PC-9 (cell line): ENCODE results near the gene MAP6D1. TPM values are rescaled to one million over a fixed set of nuclear protein-coding genes. Genes with fewer than 3 reads are reported as not detected.
"Not testable (repeated sequence)": the region's sequence is repeated elsewhere in the genome, so short reads cannot be mapped to it uniquely, and the experiment has no call there.

Experiments
- BruUV-seq: library from RNA; stranded (reverse); fragments of 400-500 nt; replicated peaks from 2 replicates; lab custom pipeline; 2021; lab: Mats Ljungman, UMichigan
- CTCF ChIA-PET: fragments of 300-600 bp; sonication (Branson Sonifier 250); formaldehyde crosslinking; loops from one replicate; lab custom pipeline; 2022; ENCODE audit warnings: antibody characterized with exemption; lab: Charles Lee
- POLR2A ChIA-PET: fragments of 300-600 bp; sonication (Branson Sonifier 250); formaldehyde crosslinking; loops from one replicate; lab custom pipeline; 2022; ENCODE audit warnings: antibody characterized with exemption; ENCODE audit not compliant: unreplicated experiment; lab: Charles Lee
- DNase-seq, 2 experiments: peaks; one replicate each; pipeline versions ENCODE4 v3.0.0 to v3.0.0-alpha.2; 2015 to 2022; ENCODE audit warnings: mixed read lengths in 1 of 2
- H2AFZ ChIP-seq: fragments of 200-600 bp; sonication (generic); 2 replicates; pipeline ENCODE4 v1.8.1; 2017; ENCODE audit warnings: antibody characterized with exemption
- H3F3A ChIP-seq: fragments of 200-600 bp; sonication (generic); 2 replicates; pipeline ENCODE4 v1.8.1; 2017; ENCODE audit warnings: antibody characterized with exemption, mild to moderate bottlenecking, low read depth; ENCODE audit not compliant: insufficient read depth
- H3K27ac ChIP-seq: fragments of 200-600 bp; sonication (generic); 2 replicates; pipeline ENCODE4 v1.6.1; 2016; ENCODE audit warnings: mixed run types
- H3K27me3 ChIP-seq: fragments of 200-600 bp; sonication (generic); 2 replicates; pipeline ENCODE4 v1.6.1; 2016; ENCODE audit warnings: low read depth, mixed run types; ENCODE audit not compliant: insufficient read depth
- H3K36me3 ChIP-seq: fragments of 200-600 bp; sonication (generic); 2 replicates; pipeline ENCODE4 v1.6.1; 2016; ENCODE audit warnings: low read depth, mixed run types
- H3K4me1 ChIP-seq: fragments of 200-600 bp; sonication (generic); replicated peaks from 2 replicates; pipeline ENCODE4 v1.6.1; 2016; ENCODE audit warnings: mixed run types; ENCODE audit not compliant: insufficient read depth
- H3K4me2 ChIP-seq: fragments of 200-600 bp; sonication (generic); 2 replicates; pipeline ENCODE4 v1.6.1; 2017; ENCODE audit warnings: mixed run types
- H3K4me3 ChIP-seq: fragments of 200-600 bp; sonication (generic); 2 replicates; pipeline ENCODE4 v1.6.1; 2016; ENCODE audit warnings: mixed run types
- H3K79me2 ChIP-seq: fragments of 200-600 bp; sonication (generic); 2 replicates; pipeline ENCODE4 v1.6.1; 2017; ENCODE audit warnings: low read depth, mixed run types
- H3K9me2 ChIP-seq: fragments of 200-600 bp; sonication (generic); 2 replicates; pipeline ENCODE4 v1.8.1; 2017; ENCODE audit warnings: mild to moderate bottlenecking; ENCODE audit not compliant: insufficient read depth
- H3K9me3 ChIP-seq: fragments of 200-600 bp; sonication (generic); 2 replicates; pipeline ENCODE4 v1.8.1; 2016; ENCODE audit warnings: low read depth; ENCODE audit not compliant: insufficient read depth
- H4K20me1 ChIP-seq: fragments of 200-600 bp; sonication (generic); 2 replicates; pipeline ENCODE4 v1.8.1; 2017; ENCODE audit not compliant: insufficient read depth
- CTCF ChIP-seq: fragments of 200-600 bp; sonication (generic); conservative IDR thresholded peaks from 2 replicates; pipeline ENCODE4 v1.6.1; 2017; ENCODE audit warnings: mixed run types, antibody characterized with exemption, mild to moderate bottlenecking, moderate library complexity
- EZH2 ChIP-seq: fragments of 200-600 bp; sonication (generic); IDR thresholded peaks from 2 replicates; pipeline ENCODE4 v1.8.0; 2017; ENCODE audit warnings: antibody characterized with exemption, low read depth
- intact Hi-C: fragments of 100-400 bp; cut with micrococcal nuclease; formaldehyde crosslinking; loops from one replicate; pipeline ENCODE4 v1.10.0; 2022; ENCODE audit not compliant: unreplicated experiment
- total RNA-seq: library from RNA; stranded (reverse); gene quantifications from 2 replicates; pipeline ENCODE4 v1.2.3, GENCODE V29; 2021

Gene MAP6D1
- total RNA-seq, 1 experiment from 2014 or later: 2.2 TPM

- BruUV-seq: no TSS peak
- Histone ChIP-seq H2AFZ (no peak overlapping the region), H3K4me1 (no peaks in the 10 kb centered on the region), H3K79me2 (no peaks in the 10 kb centered on the region), H3K9me2 (no peaks in the 10 kb centered on the region), H4K20me1 (no peaks in the 10 kb centered on the region), H3K36me3 (peaks cover 63% of the 10 kb centered on the region), H3F3A (no peaks in the 10 kb centered on the region; the same call in none of the 2 replicates), H3K4me3 (no peak overlapping the region), H3K4me2 (no peak overlapping the region), H3K27ac (no peak overlapping the region), H3K27me3 (no peaks in the 10 kb centered on the region), H3K9me3 (no peaks in the 10 kb centered on the region)
- ChIA-PET POLR2A (interaction anchor here (0.8 kb wide), 1 partner anchor 274 kb away, joined by 5 read pairs; no protein-coding TSS in a partner anchor), CTCF (no interaction called here)
- no peak for TF ChIP-seq CTCF
- TF ChIP-seq EZH2: no peak
- DNase-seq: no peak
- intact Hi-C loops: no loop called here
Observed at GRCh38 chr3:183777016-183777618, 48.3 kb downstream of the MAP6D1 start.

- BruUV-seq, H3K4me1 ChIP-seq, H3F3A ChIP-seq, POLR2A ChIA-PET, H3K9me3 ChIP-seq, H3K4me3 ChIP-seq, H3K4me2 ChIP-seq, H2AFZ ChIP-seq, CTCF ChIA-PET, DNase-seq, H3K27me3 ChIP-seq, H3K79me2 ChIP-seq, H3K9me2 ChIP-seq, intact Hi-C loops, H3K27ac ChIP-seq, H4K20me1 ChIP-seq: not testable (repeated sequence)
- peaks cover 63% of the 10 kb centered on the region for H3K36me3 ChIP-seq
Observed at GRCh38 chr3:183776451-183776850, 48.9 kb downstream of the MAP6D1 start.

GRCh38 chr3:183775781-183776180, 49.6 kb downstream of the MAP6D1 start:
- POLR2A ChIA-PET: no interaction called here
- Histone ChIP-seq H3K4me3 (no peak overlapping the region), H3K4me2 (no peak overlapping the region), H2AFZ (no peak overlapping the region), H3K79me2 (no peaks in the 10 kb centered on the region), H3K4me1 (no peaks in the 10 kb centered on the region), H3K27ac (peak overlapping the region; percentile 5; the same call in 1 of the 2 replicates), H3K27me3 (no peaks in the 10 kb centered on the region), H3K9me2 (no peaks in the 10 kb centered on the region), H3F3A (no peaks in the 10 kb centered on the region; the same call in none of the 2 replicates), H3K9me3 (no peaks in the 10 kb centered on the region), H3K36me3 (peaks cover 63% of the 10 kb centered on the region), H4K20me1 (no peaks in the 10 kb centered on the region)
- CTCF ChIA-PET: no interaction called here
- BruUV-seq: no TSS peak
- TF ChIP-seq EZH2: no peak
- no peak for TF ChIP-seq CTCF
- intact Hi-C loops: no loop called here
- no peak for DNase-seq

- no peak overlapping the region for H3K4me3 ChIP-seq
- no peaks in the 10 kb centered on the region; the same call in none of the 2 replicates for H3F3A ChIP-seq
- ChIA-PET CTCF (no interaction called here), POLR2A (no interaction called here)
- DNase-seq: peak in 1 of 2 experiments; percentile 74
- TF ChIP-seq EZH2 (no peak), CTCF (no peak)
- no peak overlapping the region for H3K4me2 ChIP-seq
- no peak overlapping the region for H2AFZ ChIP-seq
- BruUV-seq: no TSS peak
- no peaks in the 10 kb centered on the region for H3K4me1 ChIP-seq
- H3K79me2 ChIP-seq: no peaks in the 10 kb centered on the region
- intact Hi-C loops: no loop called here
- no peaks in the 10 kb centered on the region for H3K9me2 ChIP-seq
- H4K20me1 ChIP-seq: no peaks in the 10 kb centered on the region
- no peaks in the 10 kb centered on the region for H3K9me3 ChIP-seq
- no peaks in the 10 kb centered on the region for H3K27me3 ChIP-seq
- 0 out of 2 replicates have a peak overlapping the region, but pooled peaks have one; percentile 5 for H3K27ac ChIP-seq
- H3K36me3 ChIP-seq: peaks cover 56% of the 10 kb centered on the region
Observed at GRCh38 chr3:183774631-183775030, 50.7 kb downstream of the MAP6D1 start.
